H9 (cell line): Measurements from ENCODE around the gene GPR141. TPM values are rescaled to one million over a fixed set of nuclear protein-coding genes. Genes with fewer than 3 reads are reported as not detected.

ENCODE experiments used
- DNase-seq: peaks from one replicate; pipeline ENCODE4 v3.0.0-alpha.2; 2017
- H2AFZ ChIP-seq: one replicate; pipeline ENCODE4 v1.6.1; 2013; ENCODE audit warnings: mild to moderate bottlenecking, low read length, control low read depth, moderate library complexity
- H2AK5ac ChIP-seq: 2 replicates; pipeline ENCODE4 v1.6.1; 2013; ENCODE audit warnings: low read length, control low read depth, mixed read lengths; ENCODE audit not compliant: insufficient read length
- H2BK120ac ChIP-seq: one replicate; pipeline ENCODE4 v1.6.1; 2013; ENCODE audit warnings: low read depth, mild to moderate bottlenecking, low read length, control low read depth, inconsistent platforms; ENCODE audit not compliant: poor library complexity, severe bottlenecking
- H2BK12ac ChIP-seq: 2 replicates; pipeline ENCODE4 v1.6.1; 2013; ENCODE audit warnings: low read length, control low read depth, mixed read lengths, low read depth; ENCODE audit not compliant: insufficient read length
- H2BK15ac ChIP-seq: 2 replicates; pipeline ENCODE4 v1.6.1; 2013; ENCODE audit warnings: low read depth, low read length, control low read depth
- H2BK20ac ChIP-seq: one replicate; pipeline ENCODE4 v1.6.1; 2013; ENCODE audit warnings: low read depth, mild to moderate bottlenecking, low read length, control low read depth, inconsistent platforms; ENCODE audit not compliant: poor library complexity, severe bottlenecking
- H2BK5ac ChIP-seq: 2 replicates; pipeline ENCODE4 v1.6.1; 2013; ENCODE audit warnings: low read length, control low read depth, mixed read lengths; ENCODE audit not compliant: insufficient read length
- H3K14ac ChIP-seq: 2 replicates; pipeline ENCODE4 v1.6.1; 2013; ENCODE audit warnings: low read length, control low read depth; ENCODE audit not compliant: insufficient read depth
- H3K18ac ChIP-seq: 2 replicates; pipeline ENCODE4 v1.6.1; 2013; ENCODE audit warnings: low read depth, mild to moderate bottlenecking, mixed read lengths, low read length, control low read depth; ENCODE audit not compliant: insufficient read length
- H3K23ac ChIP-seq: 2 replicates; pipeline ENCODE4 v1.6.1; 2013; ENCODE audit warnings: low read length, control low read depth, mixed read lengths, low read depth; ENCODE audit not compliant: insufficient read length
- H3K23me2 ChIP-seq: 2 replicates; pipeline ENCODE4 v1.6.1; 2013; ENCODE audit warnings: low read depth, mild to moderate bottlenecking, mixed read lengths, low read length, control low read depth; ENCODE audit not compliant: insufficient read length, poor library complexity, severe bottlenecking
- H3K27ac ChIP-seq: 2 replicates; pipeline ENCODE4 v1.5.1; 2013; ENCODE audit warnings: low read length, control low read depth, mixed read lengths, low read depth; ENCODE audit not compliant: insufficient read length
- H3K27me3 ChIP-seq: 2 replicates; pipeline ENCODE4 v1.6.1; 2013; ENCODE audit warnings: low read length, control low read depth, inconsistent platforms; ENCODE audit not compliant: insufficient read depth
- H3K4ac ChIP-seq: 2 replicates; pipeline ENCODE4 v1.6.1; 2013; ENCODE audit warnings: low read depth, mild to moderate bottlenecking, control low read depth, inconsistent platforms, low read length, moderate library complexity
- H3K4me1 ChIP-seq: 2 replicates; pipeline ENCODE4 v1.6.1; 2013; ENCODE audit warnings: low read length, control low read depth, inconsistent platforms; ENCODE audit not compliant: insufficient read depth
- H3K4me2 ChIP-seq: 2 replicates; pipeline ENCODE4 v1.6.1; 2013; ENCODE audit warnings: low read length, control low read depth, mixed read lengths; ENCODE audit not compliant: insufficient read length, insufficient read depth
- H3K56ac ChIP-seq: 2 replicates; pipeline ENCODE4 v1.6.1; 2013; ENCODE audit warnings: low read depth, mild to moderate bottlenecking, mixed read lengths, low read length, control low read depth; ENCODE audit not compliant: insufficient read length
- H3K79me1 ChIP-seq: 2 replicates; pipeline ENCODE4 v1.6.1; 2013; ENCODE audit warnings: low read depth, mild to moderate bottlenecking, moderate library complexity, low read length, control low read depth, inconsistent platforms; ENCODE audit not compliant: insufficient read depth, poor library complexity, severe bottlenecking
- H3K79me2 ChIP-seq: 2 replicates; pipeline ENCODE4 v1.6.1; 2013; ENCODE audit warnings: low read length, control low read depth, inconsistent platforms; ENCODE audit not compliant: insufficient read depth
- H3K9ac ChIP-seq: 2 replicates; pipeline ENCODE4 v1.6.1; 2013; ENCODE audit warnings: low read length, control low read depth, mixed read lengths; ENCODE audit not compliant: insufficient read length; ENCODE audit errors: extremely low read depth
- H3K9me3 ChIP-seq: one replicate; pipeline ENCODE4 v1.6.1; 2013; ENCODE audit warnings: low read depth, low read length, inconsistent platforms; ENCODE audit not compliant: control insufficient read depth
- H3T11ph ChIP-seq: one replicate; pipeline ENCODE4 v1.6.1; 2013; ENCODE audit warnings: mild to moderate bottlenecking, low read length, control low read depth, inconsistent platforms
- H4K20me1 ChIP-seq: one replicate; pipeline ENCODE4 v1.6.1; 2013; ENCODE audit not compliant: control insufficient read depth, insufficient read length, insufficient read depth
- H4K5ac ChIP-seq: 2 replicates; pipeline ENCODE4 v1.6.1; 2013; ENCODE audit warnings: low read depth, mild to moderate bottlenecking, mixed read lengths, low read length, control low read depth; ENCODE audit not compliant: insufficient read length
- H4K8ac ChIP-seq: replicated peaks from 2 replicates; pipeline ENCODE4 v1.6.1; 2013; ENCODE audit warnings: low read length, control low read depth, mixed read lengths, low read depth; ENCODE audit not compliant: insufficient read length
- H4K91ac ChIP-seq: 2 replicates; pipeline ENCODE4 v1.6.1; 2013; ENCODE audit warnings: low read depth, mild to moderate bottlenecking, moderate library complexity, mixed read lengths, low read length, control low read depth; ENCODE audit not compliant: insufficient read length
- H3K27ac Mint-ChIP-seq, 3 experiments: 2 replicates in 2 of 3; 3 replicates in 1 of 3; pipeline ENCODE4 v1.8.0; 2020 to 2021; ENCODE audit warnings: mixed read lengths in 3 of 3, mild to moderate bottlenecking in 1 of 3, moderate library complexity in 1 of 3
- H3K27me3 Mint-ChIP-seq: 2 replicates; pipeline ENCODE4 v1.8.0; 2021; ENCODE audit warnings: low read depth, mild to moderate bottlenecking, moderate library complexity, mixed read lengths
- H3K36me3 Mint-ChIP-seq, 3 experiments: 2 replicates in 2 of 3; 3 replicates in 1 of 3; pipeline ENCODE4 v1.8.0; 2020 to 2021; ENCODE audit warnings: low read depth in 3 of 3, mixed read lengths in 3 of 3; ENCODE audit not compliant: insufficient read depth in 1 of 3
- H3K4me1 Mint-ChIP-seq, 2 experiments: 2 replicates each; pipeline ENCODE4 v1.8.0; 2020; ENCODE audit warnings: mixed read lengths in 2 of 2
- H3K4me3 Mint-ChIP-seq, 2 experiments: 2 replicates in 1 of 2; 3 replicates in 1 of 2; pipeline ENCODE4 v1.8.0; 2020 to 2021; ENCODE audit warnings: mild to moderate bottlenecking in 2 of 2, mixed read lengths in 2 of 2, moderate library complexity in 1 of 2
- H3K9me3 Mint-ChIP-seq, 2 experiments: 2 replicates in 1 of 2; 3 replicates in 1 of 2; pipeline ENCODE4 v1.8.0; 2020; ENCODE audit warnings: mild to moderate bottlenecking in 2 of 2, mixed read lengths in 2 of 2, moderate library complexity in 1 of 2
- WGBS: extraction: QIAGEN DNeasy Blood & Tissue Kit; methylation state at CpG from one replicate; pipeline ENCODE4 v1.1.7; 2013; ENCODE audit warnings: missing lambda C conversion rate, low lambda C conversion rate, mixed read lengths; ENCODE audit not compliant: insufficient read length; ENCODE audit errors: extremely low coverage; 5-methylcytosine and 5-hydroxymethylcytosine counted together
- total RNA-seq: library from RNA; stranded (reverse); gene quantifications from 2 replicates; pipeline ENCODE4 v1.2.1, GENCODE V29; 2021
- TF ChIP-seq, protein P1 (sequence below): fragments of 200-600 bp; sonication (generic); conservative IDR thresholded peaks from 3 replicates; pipeline ENCODE4 v1.8.0; 2021; ENCODE audit warnings: antibody characterized with exemption, mild to moderate bottlenecking

The GPR141 gene
- total RNA-seq, 1 experiment from 2014 or later = 0.50 TPM

DNA sequence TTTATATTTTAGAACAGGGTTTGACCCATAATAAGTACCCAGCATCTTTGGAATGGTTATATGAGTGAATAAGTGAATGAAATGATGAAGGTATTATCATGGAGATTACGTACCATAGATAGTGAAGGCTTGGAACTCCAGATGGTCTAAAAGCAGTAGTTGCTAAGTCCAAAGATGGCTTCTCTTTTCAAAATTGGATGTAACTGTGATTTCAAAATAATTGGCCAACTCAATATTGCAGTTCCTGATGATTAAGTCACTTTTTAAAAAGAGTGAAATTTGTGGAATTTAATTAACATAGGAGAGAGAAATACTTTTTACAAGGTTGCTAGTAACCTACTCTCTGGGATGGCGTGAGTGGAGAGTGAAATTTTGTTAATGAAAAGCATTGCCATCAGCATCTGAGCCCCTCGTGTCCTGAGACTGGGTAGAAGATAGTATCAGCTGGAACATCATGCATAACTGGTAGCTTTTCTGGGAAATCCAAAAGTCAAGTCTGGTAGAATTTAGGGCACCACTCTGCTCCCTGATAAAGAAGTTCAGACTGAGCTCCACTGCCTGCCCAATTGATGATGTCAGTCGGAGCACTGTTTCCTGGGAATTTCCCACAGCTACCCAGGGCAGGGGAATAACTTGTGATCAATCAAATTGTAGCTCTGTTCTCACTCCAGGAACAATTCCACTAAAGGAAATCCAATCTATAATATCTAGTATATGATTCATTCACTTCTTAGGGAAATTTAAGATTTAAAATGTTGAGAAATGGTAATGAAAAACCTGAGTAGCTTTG lies 3.2 kb downstream of the GPR141 start:
- H3T11ph ChIP-seq = no peak overlapping the region
- no peak overlapping the region for H4K91ac ChIP-seq
- no peak overlapping the region for H3K4me3 Mint-ChIP-seq
- no peak overlapping the region for H3K56ac ChIP-seq
- H2AFZ ChIP-seq = no peak overlapping the region
- no peaks in the 10 kb centered on the region for H3K36me3 Mint-ChIP-seq
- H3K27me3 Mint-ChIP-seq = no peaks in the 10 kb centered on the region
- peaks cover 15 to 18% of the 10 kb centered on the region in 2 experiments for H3K4me1 Mint-ChIP-seq
- H2BK12ac ChIP-seq = no peak overlapping the region
- H3K9me3 Mint-ChIP-seq = peaks cover 0 to 4% of the 10 kb centered on the region in 2 experiments; a peak in 2 of 5 replicates
- no peaks in the 10 kb centered on the region; the same call in 1 of the 2 replicates for H3K4me1 ChIP-seq
- H3K23me2 ChIP-seq = no peaks in the 10 kb centered on the region
- no peak overlapping the region for H3K4me2 ChIP-seq
- no peak overlapping the region for H3K9ac ChIP-seq
- no peak overlapping the region for H4K5ac ChIP-seq
- WGBS = no CpG with 5 or more reads among the region's 4 CpGs
- no peak overlapping the region for H3K4ac ChIP-seq
- H3K79me2 ChIP-seq = no peaks in the 10 kb centered on the region
- H3K27ac Mint-ChIP-seq = no peak overlapping the region
- H3K14ac ChIP-seq = no peak overlapping the region
- H2BK20ac ChIP-seq = no peak overlapping the region
- H2BK15ac ChIP-seq = no peak overlapping the region
- no peak overlapping the region for H3K18ac ChIP-seq
- no peaks in the 10 kb centered on the region for H4K20me1 ChIP-seq
- H3K27me3 ChIP-seq = no peaks in the 10 kb centered on the region
- TF ChIP-seq, protein P1, sequence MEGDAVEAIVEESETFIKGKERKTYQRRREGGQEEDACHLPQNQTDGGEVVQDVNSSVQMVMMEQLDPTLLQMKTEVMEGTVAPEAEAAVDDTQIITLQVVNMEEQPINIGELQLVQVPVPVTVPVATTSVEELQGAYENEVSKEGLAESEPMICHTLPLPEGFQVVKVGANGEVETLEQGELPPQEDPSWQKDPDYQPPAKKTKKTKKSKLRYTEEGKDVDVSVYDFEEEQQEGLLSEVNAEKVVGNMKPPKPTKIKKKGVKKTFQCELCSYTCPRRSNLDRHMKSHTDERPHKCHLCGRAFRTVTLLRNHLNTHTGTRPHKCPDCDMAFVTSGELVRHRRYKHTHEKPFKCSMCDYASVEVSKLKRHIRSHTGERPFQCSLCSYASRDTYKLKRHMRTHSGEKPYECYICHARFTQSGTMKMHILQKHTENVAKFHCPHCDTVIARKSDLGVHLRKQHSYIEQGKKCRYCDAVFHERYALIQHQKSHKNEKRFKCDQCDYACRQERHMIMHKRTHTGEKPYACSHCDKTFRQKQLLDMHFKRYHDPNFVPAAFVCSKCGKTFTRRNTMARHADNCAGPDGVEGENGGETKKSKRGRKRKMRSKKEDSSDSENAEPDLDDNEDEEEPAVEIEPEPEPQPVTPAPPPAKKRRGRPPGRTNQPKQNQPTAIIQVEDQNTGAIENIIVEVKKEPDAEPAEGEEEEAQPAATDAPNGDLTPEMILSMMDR = no peak
- H2BK120ac ChIP-seq = no peak overlapping the region
- H3K27ac ChIP-seq = no peak overlapping the region
- no peak overlapping the region for H3K23ac ChIP-seq
- H2BK5ac ChIP-seq = no peak overlapping the region
- H2AK5ac ChIP-seq = no peak overlapping the region
- H4K8ac ChIP-seq = no peak overlapping the region
- H3K79me1 ChIP-seq = no peaks in the 10 kb centered on the region
- no peaks in the 10 kb centered on the region for H3K9me3 ChIP-seq
- DNase-seq = no peak
